Ishikawa (cell line): ENCODE data around the gene NANS.

Experiments used
- CEBPB ChIP-seq: IDR thresholded peaks from 2 replicates; pipeline ENCODE4 v1.6.1; 2012
- CREB1 ChIP-seq: IDR thresholded peaks from 2 replicates; pipeline ENCODE4 v1.6.1; 2012; ENCODE audit warnings: low read depth
- EGR1 ChIP-seq: IDR thresholded peaks from 2 replicates; pipeline ENCODE4 v1.6.1; 2012
- EP300 ChIP-seq: IDR thresholded peaks from 2 replicates; pipeline ENCODE4 v1.6.1; 2012; ENCODE audit warnings: borderline replicate concordance
- FOXM1 ChIP-seq: IDR thresholded peaks from 2 replicates; pipeline ENCODE4 v1.6.1; 2012; ENCODE audit warnings: low read depth, borderline replicate concordance
- MAX ChIP-seq: IDR thresholded peaks from 2 replicates; pipeline ENCODE4 v1.6.1; 2012
- NFIC ChIP-seq: IDR thresholded peaks from 2 replicates; pipeline ENCODE4 v1.6.1; 2012
- RAD21 ChIP-seq: IDR thresholded peaks from 2 replicates; pipeline ENCODE4 v1.6.1; 2012; ENCODE audit warnings: low read depth
- TAF1 ChIP-seq: IDR thresholded peaks from 2 replicates; pipeline ENCODE4 v1.6.1; 2012; ENCODE audit warnings: low read depth, mild to moderate bottlenecking
- TCF12 ChIP-seq: IDR thresholded peaks from 2 replicates; pipeline ENCODE4 v1.6.1; 2012; ENCODE audit warnings: low read depth
- TEAD4 ChIP-seq: IDR thresholded peaks from 2 replicates; pipeline ENCODE4 v1.6.1; 2012
- YY1 ChIP-seq: IDR thresholded peaks from 2 replicates; pipeline ENCODE4 v1.6.1; 2012; ENCODE audit warnings: low read depth
- TF ChIP-seq, protein P1 (sequence below): IDR thresholded peaks from 2 replicates; pipeline ENCODE4 v1.6.1; 2012

DNA sequence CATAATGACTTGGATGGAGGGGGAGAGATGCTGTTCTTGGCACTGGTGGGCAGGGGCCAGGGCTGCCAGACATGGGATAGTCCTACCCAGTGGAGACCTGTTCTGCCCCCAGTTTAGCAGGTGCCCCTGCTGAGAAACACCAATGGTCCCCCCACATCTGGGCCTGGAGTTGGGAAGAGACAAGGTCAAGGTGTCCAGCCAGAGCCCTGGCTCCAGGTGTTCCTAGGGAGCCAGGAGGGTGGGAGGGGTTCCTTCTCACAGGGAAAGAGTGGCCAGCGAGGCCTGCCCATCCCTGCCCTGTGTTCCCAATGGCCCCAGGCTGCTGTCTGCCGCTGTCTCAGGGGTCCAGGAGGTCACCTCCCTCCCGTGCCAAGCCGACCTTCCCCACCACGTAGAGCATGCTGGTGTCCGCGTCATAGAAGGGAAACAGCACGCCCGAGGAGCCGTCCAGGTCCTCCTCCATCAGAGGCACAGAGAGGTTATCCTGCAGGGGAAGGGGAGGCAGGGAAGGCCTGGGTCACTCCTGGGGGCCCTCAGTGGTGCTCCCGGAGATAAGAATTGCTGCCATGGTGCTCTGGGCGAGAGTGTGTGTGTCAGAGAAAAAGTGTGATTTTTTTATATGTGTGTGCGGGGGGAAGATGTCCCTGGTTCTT is 74.2 kb downstream of the NANS start:
- TF ChIP-seq EP300 = no peak
- no peak for TF ChIP-seq NFIC
- TF ChIP-seq EGR1 = no peak
- no peak for TF ChIP-seq RAD21
- TF ChIP-seq TAF1 = no peak
- no peak for TF ChIP-seq MAX
- TF ChIP-seq TEAD4 = no peak
- TF ChIP-seq TCF12 = no peak
- TF ChIP-seq, protein P1, sequence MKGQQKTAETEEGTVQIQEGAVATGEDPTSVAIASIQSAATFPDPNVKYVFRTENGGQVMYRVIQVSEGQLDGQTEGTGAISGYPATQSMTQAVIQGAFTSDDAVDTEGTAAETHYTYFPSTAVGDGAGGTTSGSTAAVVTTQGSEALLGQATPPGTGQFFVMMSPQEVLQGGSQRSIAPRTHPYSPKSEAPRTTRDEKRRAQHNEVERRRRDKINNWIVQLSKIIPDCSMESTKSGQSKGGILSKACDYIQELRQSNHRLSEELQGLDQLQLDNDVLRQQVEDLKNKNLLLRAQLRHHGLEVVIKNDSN = no peak
- TF ChIP-seq FOXM1 = no peak
- TF ChIP-seq CEBPB = no peak
- TF ChIP-seq YY1 = no peak
- TF ChIP-seq CREB1 = no peak
